NCI-H2171 treated with DMSO at 0.1 percent for 48 hours (cell line): ENCODE results near the gene SIK3.

Experiments
- DNase-seq: peaks from one replicate; lab custom pipeline; 2025; lab: John Stamatoyannopoulos, UW

The SIK3 gene

GRCh38 chr11:116929414-116930090, 168.7 kb downstream of the SIK3 start:
- no peak for DNase-seq

DNA sequence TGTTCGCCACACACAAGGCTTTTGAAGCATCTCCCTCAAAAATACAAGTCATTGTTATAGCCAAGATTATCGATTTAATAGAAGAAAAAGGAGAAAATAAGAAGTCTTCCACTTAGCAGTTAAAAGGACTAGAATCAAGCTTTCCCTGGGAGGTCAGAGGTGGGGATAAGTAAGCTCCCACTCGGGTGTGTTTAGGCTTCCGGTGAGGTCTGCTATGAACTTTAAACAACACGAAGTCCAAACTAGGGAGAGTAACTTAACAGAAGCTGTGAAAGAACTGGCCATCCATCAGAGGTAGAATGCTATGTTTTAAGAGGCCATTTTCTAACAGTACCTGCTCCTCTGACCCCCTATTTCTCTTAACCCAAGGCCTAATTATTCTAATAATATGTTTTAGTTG, 169.4 kb downstream of the SIK3 start:
- no peak for DNase-seq

GRCh38 chr11:116928102-116928777, 170.0 kb downstream of the SIK3 start:
- DNase-seq: no peak

GRCh38 chr11:116927163-116927974, 170.9 kb downstream of the SIK3 start:
- peak; percentile 17 for DNase-seq

- no peak for DNase-seq
Measured at GRCh38 chr11:116925050-116925449, 173.2 kb downstream of the SIK3 start.

- DNase-seq: no peak
Measured at GRCh38 chr11:116918925-116919655, 179.1 kb downstream of the SIK3 start.

- DNase-seq: no peak
Measured at GRCh38 chr11:116917632-116918031, 180.6 kb downstream of the SIK3 start.

DNA sequence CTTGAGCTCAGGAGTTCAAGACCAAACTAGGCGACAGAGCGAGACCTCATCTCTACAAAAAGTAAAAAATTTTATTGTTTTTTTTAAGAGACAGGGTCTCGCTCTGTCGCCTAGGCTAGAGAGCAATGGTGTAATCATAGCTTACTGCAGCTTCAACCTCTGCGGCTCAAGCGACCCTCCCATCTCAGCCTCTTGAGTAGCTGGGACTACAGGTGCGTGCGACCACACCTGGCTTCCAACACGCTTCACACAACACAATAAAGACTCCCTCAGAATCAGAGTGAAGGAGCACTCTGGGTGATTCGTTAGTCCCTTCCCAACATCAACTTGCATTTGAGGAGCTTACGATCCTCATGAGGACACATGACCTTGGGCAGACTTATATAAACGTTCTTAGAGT, 181.3 kb downstream of the SIK3 start:
- no peak for DNase-seq

GRCh38 chr11:116916052-116916451, 182.2 kb downstream of the SIK3 start:
- no peak for DNase-seq

- DNase-seq: no peak
Measured at GRCh38 chr11:116913000-116913399, 185.2 kb downstream of the SIK3 start.

DNA sequence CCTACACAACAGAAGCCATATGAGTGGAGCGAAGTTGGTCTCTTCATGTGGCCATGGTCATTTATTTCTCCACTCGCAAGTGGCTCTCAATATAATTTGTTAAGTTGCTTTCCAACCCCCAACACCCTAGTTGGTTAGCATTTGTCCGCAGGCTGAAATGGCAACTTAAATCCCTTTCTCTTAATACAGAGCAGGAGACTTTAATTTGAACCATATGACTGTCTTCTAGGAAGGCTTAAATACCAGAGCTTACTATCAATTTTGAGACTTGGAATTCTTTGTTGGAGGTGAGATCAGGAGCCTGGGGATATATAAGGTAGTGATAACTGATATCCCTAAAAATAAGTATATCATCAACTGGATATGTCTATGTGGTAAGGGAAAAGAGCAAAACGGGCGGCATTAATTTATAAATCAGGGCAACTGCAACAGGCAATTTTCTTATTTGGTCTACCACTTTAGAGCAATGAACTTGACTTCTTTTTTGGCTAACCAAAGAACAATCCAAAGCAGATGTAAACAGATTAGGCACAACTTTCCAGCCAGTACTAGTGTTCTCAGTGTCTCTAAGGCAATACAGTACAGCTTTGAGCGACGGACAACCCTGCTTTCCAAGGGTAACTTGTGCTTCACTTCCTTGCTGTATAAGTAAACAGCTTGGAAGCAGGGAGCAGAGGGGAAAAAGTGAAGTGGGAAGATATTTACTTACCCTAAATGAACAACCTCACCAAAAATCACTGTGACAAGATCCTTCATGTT, 186.1 kb downstream of the SIK3 start:
- no peak for DNase-seq

GRCh38 chr11:116910847-116911246, 187.4 kb downstream of the SIK3 start:
- DNase-seq: no peak

- DNase-seq: no peak
Measured at GRCh38 chr11:116910378-116910777, 187.8 kb downstream of the SIK3 start.

DNA sequence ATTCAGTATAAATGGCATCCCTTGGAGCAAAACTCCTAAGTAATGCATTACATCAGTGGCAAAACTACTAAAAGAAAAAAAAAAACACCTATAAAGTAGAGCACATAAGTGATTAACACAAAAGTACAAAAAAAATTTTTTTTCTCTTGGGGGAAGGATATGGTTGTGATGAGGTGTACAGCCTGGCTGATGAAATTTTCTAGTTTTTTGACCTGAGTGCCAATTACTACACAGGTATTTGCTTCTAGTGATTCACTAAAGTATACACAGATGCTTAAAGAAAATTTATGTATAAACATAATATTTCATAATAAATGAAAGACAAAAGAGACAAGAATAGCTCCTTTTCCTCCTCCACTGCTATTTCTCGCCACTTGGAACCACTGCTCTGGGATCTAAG, 189.0 kb downstream of the SIK3 start:
- no peak for DNase-seq

DNA sequence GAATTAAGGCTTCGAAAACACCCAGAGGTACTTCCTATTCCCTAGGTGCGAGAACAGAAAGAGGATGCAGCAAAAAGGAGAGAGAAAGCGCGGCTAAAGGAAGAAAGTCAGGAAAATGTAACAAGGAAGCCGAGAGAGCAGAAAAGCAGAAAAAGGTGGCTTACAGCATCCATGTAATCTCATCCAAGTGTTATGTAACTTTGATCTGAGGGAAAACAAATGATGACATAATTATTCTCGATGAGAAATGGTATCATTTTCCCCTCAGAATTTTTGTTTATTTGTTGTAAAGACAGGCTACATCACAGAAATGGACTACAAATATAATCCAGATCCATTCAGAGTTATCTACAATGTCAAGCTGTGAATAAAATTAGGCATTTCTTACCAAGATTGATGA, 191.7 kb downstream of the SIK3 start:
- no peak for DNase-seq

DNA sequence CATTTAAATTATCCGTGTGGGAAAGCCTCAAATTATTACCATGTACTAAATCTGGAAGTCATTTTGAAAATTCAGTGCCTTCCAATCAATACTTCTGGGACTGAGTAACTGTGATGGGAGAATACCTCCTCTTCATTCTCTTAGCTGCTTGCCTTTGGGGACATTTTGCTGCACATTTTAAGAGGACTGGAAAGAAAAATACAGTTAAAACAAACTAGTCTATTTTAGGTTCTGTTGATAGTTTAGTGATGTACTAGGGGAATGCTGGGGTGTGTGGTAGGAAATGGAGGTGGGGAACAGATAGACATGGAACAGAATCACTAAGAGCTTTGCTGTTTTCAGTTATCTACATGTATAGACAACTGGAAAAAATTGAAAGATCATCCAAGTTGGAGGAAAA, 195.1 kb downstream of the SIK3 start:
- no peak for DNase-seq

DNA sequence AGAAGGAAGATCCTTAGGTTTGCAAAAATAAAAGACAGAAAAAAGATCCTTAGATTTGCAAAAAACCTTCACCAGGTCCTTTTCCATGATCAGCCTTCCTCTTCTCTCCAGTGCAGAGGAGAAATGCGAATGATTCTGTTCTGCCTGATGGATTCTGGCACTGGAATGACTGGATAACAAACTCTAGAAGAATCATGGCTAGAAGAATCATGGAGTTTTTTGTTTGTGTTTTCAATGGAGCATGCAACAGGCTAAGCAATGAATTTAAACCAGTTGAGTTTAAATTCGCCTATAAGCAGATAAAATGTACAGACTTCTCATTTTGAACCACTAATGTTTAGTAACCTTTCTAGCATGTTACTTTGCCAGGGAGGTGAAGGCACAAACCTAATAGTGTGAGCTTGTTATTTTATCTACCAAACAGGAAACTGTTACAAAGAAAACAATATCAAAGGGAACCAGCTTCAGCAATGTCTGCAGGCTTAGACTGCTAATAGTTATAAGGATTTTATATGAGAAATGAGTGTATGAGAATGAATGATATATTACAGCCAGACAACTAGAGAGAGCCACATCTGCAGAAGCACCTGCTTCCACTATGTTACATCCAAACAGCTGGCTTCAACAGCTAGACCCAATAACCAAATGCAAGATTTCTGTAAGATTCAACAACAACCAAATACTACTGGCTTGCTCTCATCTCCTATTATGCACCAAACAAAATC, 196.1 kb downstream of the SIK3 start:
- no peak for DNase-seq

DNA sequence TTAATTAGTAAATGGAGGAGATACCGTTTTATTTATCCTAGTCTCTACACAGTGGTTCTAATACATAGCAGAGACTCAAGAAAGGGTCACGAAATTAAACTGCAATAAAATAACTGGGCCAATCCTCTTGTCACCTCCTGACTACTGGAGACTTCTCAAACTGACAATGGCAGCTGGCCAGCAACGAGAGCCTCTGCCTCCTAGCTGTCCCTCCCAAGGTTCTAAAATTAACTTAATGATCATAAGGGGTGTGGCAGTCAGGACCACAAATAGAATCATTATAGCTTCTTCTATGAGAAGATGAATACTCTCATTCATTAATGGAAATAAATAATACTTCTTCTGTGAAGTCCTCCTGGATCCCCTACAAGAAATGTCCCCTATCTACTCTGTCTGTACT, 197.0 kb downstream of the SIK3 start:
- DNase-seq: no peak

DNA sequence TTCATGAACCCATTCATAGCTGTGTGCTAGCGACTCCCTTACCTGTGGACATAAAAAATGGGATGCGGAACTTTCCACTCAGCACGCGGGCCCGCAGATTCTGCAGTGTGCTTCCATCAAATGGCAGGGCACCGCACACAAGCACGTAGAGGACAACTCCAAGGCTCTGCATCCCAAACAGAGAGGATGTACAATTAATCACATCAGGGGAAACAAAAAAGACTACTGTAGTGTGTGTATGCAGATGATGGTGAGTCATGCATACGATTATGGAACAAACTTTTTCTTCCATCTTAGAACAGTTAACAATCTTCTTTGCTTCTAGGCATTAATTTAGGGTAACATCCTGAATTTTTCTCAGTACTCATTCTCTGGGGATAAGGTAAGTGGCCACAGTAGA, 202.0 kb downstream of the SIK3 start:
- DNase-seq: no peak

- no peak for DNase-seq
Measured at GRCh38 chr11:116895048-116895757, 203.0 kb downstream of the SIK3 start.
